ENCODE data around the gene KLHL22.

- TF ChIP-seq CTCF (IDR thresholded peaks at IDR 0.05): no peak
- TF ChIP-seq POLR2A (IDR thresholded peaks at IDR 0.05): no peak
These were observed 81.5 kb downstream of the KLHL22 start for GRCh38 chr22:20414059-20414440.
